GM10266 (cell line): ENCODE measurements around the gene ULK4.

Experiments used
- DNase-seq: peaks from one replicate; pipeline ENCODE4 v3.0.0; 2012; ENCODE audit errors: extremely low spot score
- TF ChIP-seq, protein P1 (sequence below): IDR thresholded peaks from 2 replicates; pipeline ENCODE4 v1.5.1; 2012; ENCODE audit warnings: mild to moderate bottlenecking, low read depth; ENCODE audit not compliant: control insufficient read depth, insufficient read depth; ENCODE audit errors: missing control alignments

ULK4 gene

GRCh38 chr3:41330465-41330864 lies 631.4 kb downstream of the ULK4 start:
- TF ChIP-seq, protein P1, sequence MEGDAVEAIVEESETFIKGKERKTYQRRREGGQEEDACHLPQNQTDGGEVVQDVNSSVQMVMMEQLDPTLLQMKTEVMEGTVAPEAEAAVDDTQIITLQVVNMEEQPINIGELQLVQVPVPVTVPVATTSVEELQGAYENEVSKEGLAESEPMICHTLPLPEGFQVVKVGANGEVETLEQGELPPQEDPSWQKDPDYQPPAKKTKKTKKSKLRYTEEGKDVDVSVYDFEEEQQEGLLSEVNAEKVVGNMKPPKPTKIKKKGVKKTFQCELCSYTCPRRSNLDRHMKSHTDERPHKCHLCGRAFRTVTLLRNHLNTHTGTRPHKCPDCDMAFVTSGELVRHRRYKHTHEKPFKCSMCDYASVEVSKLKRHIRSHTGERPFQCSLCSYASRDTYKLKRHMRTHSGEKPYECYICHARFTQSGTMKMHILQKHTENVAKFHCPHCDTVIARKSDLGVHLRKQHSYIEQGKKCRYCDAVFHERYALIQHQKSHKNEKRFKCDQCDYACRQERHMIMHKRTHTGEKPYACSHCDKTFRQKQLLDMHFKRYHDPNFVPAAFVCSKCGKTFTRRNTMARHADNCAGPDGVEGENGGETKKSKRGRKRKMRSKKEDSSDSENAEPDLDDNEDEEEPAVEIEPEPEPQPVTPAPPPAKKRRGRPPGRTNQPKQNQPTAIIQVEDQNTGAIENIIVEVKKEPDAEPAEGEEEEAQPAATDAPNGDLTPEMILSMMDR, result no peak
- no peak for DNase-seq

DNA sequence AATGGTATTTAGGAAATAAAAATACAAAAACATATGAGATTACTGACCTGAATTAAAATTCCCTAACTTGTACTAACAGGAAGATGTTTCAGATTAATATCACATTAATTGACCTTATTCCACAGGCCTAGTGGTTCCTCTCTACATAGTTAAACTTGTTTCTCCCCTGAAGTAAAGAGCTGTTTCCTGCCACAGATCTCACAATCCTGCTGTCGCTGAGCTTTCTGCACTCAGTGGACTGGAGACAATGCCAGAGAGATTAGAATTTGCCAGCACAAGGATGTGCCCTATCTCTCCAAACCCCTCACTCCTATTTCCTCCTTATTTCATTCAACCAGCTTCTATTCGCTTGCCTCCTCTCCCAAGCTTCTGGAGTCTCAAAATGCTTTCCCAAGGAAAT lies 632.0 kb downstream of the ULK4 start:
- DNase-seq, result no peak
- TF ChIP-seq, protein P1, result no peak

- DNase-seq, result no peak
- TF ChIP-seq, protein P1, result no peak
These were observed 633.0 kb downstream of the ULK4 start for GRCh38 chr3:41328926-41329325.

DNA sequence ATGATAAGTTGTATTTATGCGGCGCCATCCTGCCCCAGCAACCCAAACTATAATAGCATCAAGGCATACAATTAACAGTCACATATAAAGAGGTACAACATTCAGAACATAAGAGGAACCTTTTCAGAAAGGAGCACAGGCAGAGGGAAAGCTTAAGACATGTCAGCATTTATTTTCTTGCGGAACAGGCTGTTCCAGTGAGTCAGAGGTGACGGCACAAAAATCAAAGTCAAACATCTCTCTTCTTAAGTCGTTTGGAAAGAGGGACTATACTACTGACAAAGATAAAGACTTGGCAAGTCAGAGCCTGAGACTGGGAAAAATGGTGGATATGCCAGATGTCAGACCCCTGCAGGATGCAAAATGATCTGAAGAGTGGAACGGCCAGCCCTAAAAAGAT lies 634.2 kb downstream of the ULK4 start:
- TF ChIP-seq, protein P1, result no peak

GRCh38 chr3:41324156-41324475 lies 637.8 kb downstream of the ULK4 start:
- no peak for DNase-seq
- TF ChIP-seq, protein P1, result no peak

More for the DNA sequence above, 634.2 kb downstream of the ULK4 start:
- DNase-seq, result no peak

GRCh38 chr3:41323467-41324155 lies 638.3 kb downstream of the ULK4 start:
- no peak for DNase-seq
- TF ChIP-seq, protein P1, result no peak

DNA sequence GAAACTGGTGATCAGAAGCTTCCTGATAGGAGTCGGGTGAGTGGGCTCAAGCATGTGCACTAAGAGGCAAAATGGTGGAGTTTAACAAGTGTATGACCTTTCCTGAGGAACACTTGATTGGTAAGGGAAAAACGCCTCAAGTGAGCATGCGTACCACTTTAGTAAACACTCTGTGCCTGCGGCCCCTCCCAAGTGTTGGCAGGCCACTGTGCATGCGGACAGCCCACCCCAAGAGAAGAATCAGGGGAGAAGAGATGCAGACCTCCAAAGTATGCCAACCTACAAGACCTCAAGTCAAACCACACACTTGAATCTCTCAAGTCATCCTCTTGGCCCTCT lies 640.3 kb downstream of the ULK4 start:
- no peak for DNase-seq
- TF ChIP-seq, protein P1, result no peak
